GM12801 (cell line): ENCODE results near the gene UBASH3B.

Experiments used
- TF ChIP-seq, protein P1 (sequence below): IDR thresholded peaks from one replicate; pipeline ENCODE4 v1.5.1; 2011; ENCODE audit warnings: control low read depth; ENCODE audit not compliant: insufficient read length; ENCODE audit errors: extremely low read depth

The UBASH3B gene

DNA sequence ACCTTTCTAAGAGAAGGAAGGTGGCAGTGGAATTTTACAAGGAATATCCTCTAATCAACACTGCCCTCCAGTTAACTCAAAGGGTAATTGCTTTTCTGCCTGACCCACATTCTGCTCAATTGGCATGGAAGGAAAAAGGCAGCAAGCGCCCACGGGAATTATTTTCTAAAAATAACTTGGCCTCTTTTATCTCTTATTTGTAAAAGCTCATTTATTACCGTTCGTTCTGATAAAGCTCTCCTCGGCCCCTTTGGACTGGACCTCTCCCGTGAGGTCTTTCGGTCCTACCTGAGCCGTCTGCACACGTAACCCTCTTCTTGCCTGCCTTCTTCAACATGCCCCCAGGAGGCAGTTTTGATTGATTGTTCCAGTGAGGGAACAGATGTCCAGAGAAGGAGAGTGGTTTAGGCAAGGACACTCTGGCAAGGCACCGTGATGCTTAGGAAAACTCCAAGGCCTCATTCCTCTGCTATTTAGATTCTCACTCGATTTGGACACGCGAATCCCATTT, 129.6 kb downstream of the UBASH3B start:
- TF ChIP-seq, protein P1, sequence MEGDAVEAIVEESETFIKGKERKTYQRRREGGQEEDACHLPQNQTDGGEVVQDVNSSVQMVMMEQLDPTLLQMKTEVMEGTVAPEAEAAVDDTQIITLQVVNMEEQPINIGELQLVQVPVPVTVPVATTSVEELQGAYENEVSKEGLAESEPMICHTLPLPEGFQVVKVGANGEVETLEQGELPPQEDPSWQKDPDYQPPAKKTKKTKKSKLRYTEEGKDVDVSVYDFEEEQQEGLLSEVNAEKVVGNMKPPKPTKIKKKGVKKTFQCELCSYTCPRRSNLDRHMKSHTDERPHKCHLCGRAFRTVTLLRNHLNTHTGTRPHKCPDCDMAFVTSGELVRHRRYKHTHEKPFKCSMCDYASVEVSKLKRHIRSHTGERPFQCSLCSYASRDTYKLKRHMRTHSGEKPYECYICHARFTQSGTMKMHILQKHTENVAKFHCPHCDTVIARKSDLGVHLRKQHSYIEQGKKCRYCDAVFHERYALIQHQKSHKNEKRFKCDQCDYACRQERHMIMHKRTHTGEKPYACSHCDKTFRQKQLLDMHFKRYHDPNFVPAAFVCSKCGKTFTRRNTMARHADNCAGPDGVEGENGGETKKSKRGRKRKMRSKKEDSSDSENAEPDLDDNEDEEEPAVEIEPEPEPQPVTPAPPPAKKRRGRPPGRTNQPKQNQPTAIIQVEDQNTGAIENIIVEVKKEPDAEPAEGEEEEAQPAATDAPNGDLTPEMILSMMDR = no peak

DNA sequence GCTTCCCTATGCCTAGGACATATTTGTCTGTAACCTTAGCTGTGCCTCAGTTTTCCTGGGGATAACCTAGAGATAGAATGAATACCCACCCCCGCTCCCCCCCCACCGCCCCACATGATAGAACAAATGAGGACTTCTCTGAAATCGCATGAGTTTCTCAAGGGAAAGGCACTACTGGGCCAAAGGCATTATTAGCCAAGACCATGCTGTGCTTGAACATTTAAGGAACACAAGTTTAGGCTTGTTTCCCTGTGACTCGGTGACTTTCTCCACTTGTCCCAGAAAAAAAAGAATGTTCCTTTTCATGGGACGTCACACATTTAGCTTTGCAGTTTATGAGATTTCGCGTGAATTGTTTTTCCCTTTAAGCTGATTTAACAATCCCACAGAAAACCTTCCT, 131.4 kb downstream of the UBASH3B start:
- TF ChIP-seq, protein P1 = no peak

DNA sequence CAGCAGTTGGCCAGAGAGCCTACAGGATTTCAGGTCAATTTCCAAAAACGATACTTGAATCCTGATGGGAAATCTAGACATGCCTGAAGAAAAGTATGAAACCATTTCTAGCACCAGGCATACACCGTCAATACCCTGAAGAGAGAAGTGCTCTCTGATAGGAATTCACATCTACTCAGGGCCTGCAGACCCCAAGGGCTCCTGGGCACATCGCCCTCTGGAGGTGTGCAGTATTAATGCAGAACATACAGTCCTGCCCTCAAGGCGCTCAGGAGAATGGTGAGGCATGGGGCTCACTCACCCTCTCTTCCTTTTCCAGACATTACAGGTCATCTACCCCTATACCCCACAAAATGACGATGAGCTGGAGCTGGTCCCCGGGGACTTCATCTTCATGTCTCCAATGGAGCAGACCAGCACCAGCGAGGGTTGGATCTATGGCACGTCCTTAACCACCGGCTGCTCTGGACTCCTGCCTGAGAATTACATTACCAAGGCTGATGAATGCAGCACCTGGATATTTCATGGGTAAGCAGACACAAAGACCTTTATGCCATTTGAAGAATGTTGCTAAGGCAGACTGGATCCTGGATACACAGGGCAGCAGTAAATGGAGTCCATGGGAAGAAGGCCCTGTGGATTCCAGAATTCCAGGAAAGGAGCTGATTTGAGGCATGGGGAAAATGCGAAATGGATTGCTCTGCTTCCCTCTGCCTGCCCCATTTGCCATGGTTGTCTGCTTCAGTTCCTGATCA, 133.4 kb downstream of the UBASH3B start:
- TF ChIP-seq, protein P1 = no peak

DNA sequence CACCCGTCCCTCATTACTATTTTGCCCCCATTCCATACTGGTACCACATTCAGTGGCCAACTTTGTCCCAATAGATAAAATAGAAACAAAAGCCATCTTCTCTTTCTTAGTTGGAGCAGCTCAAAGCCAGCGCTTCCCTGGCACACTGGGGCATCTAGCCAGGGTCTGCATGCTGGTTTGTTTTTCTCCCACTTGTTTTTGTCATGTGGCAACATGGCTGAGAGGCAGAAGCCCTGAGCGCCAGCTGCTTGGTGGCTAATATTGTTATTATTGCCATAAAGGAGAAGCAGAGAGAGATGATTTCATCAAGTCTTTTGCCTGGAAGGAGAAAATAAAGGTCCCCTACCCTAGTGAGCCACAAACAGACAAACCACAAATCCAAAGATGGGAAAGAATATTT, 134.4 kb downstream of the UBASH3B start:
- TF ChIP-seq, protein P1 = no peak

DNA sequence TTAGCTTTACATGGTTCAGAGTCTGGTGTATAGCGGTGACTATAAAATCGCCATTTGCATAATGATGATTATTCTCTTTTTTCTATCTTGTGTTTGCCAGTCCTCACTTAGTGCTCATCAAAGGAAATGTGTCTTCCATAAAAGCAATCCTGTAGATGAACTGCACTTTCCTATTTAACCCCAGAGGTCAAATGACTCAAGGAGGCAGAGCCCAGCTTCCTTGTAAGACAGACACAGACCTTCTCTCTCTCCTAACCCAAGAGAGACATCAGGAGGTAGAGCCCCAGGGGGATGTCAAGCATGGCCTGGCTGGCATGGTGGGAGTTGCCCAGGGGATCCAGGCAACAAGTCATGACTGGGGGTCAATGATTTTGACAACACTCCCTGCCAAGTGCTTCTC, 135.9 kb downstream of the UBASH3B start:
- TF ChIP-seq, protein P1 = no peak

DNA sequence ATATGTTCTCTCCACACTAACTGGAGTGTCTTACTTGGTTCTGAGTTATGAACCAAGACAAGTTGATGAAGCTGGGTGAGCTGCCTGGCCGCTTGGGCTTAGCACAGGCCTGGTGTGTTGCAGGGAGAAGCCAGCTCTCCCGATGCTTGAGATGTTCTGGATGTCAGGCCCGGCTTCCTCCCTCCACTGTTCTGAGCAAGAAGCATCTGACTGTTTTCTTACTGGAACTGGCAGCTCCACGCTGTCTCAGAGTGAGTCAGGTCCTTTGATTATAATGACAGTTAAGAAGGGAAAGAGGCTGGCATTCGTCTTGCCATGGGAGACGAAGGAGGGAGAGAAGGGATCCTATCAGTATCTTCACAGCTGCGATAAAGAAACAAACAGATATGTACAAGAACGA, 136.3 kb downstream of the UBASH3B start:
- TF ChIP-seq, protein P1 = no peak

DNA sequence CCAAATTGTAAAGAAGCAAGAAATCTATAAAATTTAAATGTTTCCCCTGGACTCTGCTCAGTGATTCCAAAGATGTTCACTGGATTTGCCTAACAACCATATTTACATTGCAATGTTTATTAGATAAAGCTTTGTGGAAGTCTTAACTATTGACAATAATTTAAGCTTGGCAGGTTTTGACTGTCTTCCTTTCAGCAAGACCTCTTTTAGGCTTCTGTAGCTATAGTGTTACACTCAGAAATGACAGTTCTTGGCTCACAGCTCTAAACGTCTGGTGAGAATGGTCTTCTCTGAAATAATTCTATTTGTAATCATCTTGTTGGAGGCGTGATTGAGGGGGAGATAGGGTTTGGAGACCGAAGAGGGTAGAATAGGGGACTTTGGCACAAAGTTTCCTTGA, 138.0 kb downstream of the UBASH3B start:
- TF ChIP-seq, protein P1 = no peak
